Gastroesophageal sphincter (tissue), 3 donors: ENCODE measurements around the gene CDHR5.

ENCODE experiments used
- POLR2A ChIP-seq, 2 donors: fragments of 450-650 bp; IDR thresholded peaks; one replicate each; pipeline ENCODE4 v1.6.1; 2017; ENCODE audit warnings: antibody characterized with exemption in 2 of 2, mild to moderate bottlenecking in 2 of 2, moderate library complexity in 1 of 2
- POLR2AphosphoS5 ChIP-seq: sonication (generic); formaldehyde crosslinking; IDR thresholded peaks from one replicate; pipeline ENCODE4 v1.6.1; 2017; ENCODE audit warnings: antibody characterized with exemption
- TF ChIP-seq, protein P1 (sequence below), 4 experiments: fragments of 200-600 bp in 2 of 4; fragments of 450-650 bp in 2 of 4; sonication (generic) in 1 of 4; IDR thresholded peaks; one replicate each; pipeline ENCODE4 v1.5.1; 2017 to 2019; ENCODE audit warnings: antibody characterized with exemption in 4 of 4, mild to moderate bottlenecking in 2 of 4, moderate library complexity in 2 of 4

DNA sequence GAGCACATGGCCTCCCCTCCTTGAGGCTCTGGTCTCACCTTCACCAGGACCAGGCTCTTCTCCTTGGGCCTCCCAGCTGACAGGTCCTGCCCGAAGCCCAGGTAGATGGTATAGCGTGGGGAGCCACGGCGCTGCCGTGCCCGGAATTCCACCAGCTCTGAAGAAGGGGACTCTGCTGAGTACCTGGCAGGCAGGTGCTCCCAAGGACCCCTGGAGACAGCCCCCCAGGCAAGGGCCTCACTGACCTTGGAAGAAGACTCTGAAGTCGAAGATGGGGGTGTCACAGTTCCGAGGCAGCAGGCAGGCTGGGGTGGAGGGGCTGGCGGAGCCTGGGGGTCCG is 11.8 kb downstream of the CDHR5 start:
- TF ChIP-seq, protein P1, sequence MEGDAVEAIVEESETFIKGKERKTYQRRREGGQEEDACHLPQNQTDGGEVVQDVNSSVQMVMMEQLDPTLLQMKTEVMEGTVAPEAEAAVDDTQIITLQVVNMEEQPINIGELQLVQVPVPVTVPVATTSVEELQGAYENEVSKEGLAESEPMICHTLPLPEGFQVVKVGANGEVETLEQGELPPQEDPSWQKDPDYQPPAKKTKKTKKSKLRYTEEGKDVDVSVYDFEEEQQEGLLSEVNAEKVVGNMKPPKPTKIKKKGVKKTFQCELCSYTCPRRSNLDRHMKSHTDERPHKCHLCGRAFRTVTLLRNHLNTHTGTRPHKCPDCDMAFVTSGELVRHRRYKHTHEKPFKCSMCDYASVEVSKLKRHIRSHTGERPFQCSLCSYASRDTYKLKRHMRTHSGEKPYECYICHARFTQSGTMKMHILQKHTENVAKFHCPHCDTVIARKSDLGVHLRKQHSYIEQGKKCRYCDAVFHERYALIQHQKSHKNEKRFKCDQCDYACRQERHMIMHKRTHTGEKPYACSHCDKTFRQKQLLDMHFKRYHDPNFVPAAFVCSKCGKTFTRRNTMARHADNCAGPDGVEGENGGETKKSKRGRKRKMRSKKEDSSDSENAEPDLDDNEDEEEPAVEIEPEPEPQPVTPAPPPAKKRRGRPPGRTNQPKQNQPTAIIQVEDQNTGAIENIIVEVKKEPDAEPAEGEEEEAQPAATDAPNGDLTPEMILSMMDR (IDR thresholded peaks at IDR 0.05): no peak
- TF ChIP-seq POLR2AphosphoS5: no peak
- no peak for TF ChIP-seq POLR2A (IDR thresholded peaks at IDR 0.05)
